Cerebellar nuclear complex (tissue), 1 donor: ENCODE data around the gene FPR3.
"Not testable (repeated sequence)": the region's sequence is repeated elsewhere in the genome, so short reads cannot be mapped to it uniquely, and the experiment has no call there.

Source experiments
- DNase-seq, 2 experiments: peaks; one replicate each; lab custom pipeline; 2025; lab: John Stamatoyannopoulos, UW

The FPR3 gene, protein sequence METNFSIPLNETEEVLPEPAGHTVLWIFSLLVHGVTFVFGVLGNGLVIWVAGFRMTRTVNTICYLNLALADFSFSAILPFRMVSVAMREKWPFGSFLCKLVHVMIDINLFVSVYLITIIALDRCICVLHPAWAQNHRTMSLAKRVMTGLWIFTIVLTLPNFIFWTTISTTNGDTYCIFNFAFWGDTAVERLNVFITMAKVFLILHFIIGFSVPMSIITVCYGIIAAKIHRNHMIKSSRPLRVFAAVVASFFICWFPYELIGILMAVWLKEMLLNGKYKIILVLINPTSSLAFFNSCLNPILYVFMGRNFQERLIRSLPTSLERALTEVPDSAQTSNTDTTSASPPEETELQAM

GRCh38 chr19:51794885-51795490 lies at the start of gene FPR3:
FPR3 (plus strand) TSS chr19:51795157; CDS start chr19:51823749, 28,592 bp downstream.
- no peak for DNase-seq

DNA sequence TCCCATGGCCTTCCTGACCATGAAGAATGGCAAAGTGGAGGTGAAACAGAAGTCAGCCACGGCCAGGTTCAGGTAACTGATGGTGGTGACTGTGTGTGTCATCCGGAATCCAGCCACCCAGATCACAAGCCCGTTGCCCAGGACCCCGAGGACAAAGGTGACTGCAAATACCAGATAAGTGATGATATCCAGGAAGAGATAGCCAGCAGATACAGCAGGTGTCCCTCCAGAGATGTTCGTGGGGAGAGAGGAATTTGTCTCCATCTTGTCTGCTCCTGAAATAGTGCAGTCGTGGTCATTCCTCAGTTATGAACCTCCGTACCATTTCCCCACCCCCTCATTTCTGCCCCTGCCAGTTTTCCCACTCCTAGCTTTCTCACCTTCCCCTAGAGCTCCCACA lies 48.2 kb upstream of the FPR3 start:
- DNase-seq: no peak

DNA sequence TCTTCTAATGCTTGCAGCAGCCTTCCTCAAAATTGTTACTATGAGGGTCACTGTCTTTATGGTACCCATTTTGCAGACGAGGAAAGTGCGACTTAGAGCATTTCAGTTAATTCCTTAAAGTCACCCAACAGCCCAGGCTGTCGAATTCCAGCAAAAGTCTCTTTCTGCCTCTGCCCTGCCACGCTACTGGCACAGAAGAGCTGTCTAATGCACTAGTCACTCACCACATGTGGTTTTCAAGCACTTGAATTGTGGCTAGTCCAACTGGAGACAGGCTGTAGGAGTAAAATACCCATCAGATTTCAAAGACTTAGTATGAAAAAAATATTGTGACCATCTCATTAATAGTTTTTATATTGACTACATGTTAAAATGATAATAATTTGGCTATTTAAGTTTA lies 45.0 kb upstream of the FPR3 start:
- DNase-seq: no peak

- no peak for DNase-seq
Observed at GRCh38 chr19:51750400-51751094, 44.4 kb upstream of the FPR3 start.

DNA sequence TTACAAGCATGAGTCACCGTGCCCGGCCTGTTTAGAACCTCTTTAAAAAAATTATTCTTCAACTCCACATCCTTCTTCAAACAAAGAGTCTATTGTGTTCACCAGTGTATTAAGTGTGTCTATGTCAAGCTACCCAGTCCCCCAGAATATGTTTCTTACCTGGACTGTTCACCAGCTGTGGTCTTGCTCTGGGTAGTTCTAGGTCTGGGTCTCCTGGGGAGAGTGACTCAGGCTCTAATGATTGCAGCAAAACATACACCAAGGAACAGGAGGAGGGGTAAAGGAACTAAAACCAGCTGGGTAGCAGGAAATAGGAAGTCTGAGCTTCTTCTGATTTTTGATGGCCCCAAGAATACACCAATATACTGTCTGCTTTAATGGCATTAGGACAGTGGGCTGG lies 43.3 kb upstream of the FPR3 start, which contains the start of gene FPR1:
Gene FPR1 (minus strand): TSS at position 224 of the 400 bp plus-strand sequence. CDS start 4,884 bp downstream, outside the sequence.
- DNase-seq: no peak

DNA sequence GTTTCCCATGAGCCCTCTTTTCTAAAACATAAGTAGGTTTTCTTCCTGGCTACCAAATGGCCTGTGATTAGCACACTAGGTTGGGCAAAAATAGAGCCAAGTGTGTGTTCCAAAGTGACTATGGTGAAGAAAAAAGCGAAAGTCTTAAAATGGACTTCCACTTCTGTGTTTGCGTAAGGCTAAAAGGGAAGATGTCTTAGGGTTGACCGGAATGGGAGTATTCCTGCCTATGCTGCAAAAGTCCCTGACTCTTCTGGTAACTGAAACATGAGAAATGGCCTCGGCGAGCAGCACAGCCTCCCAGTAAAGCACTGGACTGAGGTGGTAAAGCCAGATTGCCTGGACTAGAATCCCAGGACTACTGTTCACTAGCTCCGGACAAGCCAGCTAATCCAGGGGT lies 40.8 kb upstream of the FPR3 start:
- DNase-seq: no peak

- DNase-seq: no peak
Observed at GRCh38 chr19:51754770-51755169, 40.2 kb upstream of the FPR3 start.

DNA sequence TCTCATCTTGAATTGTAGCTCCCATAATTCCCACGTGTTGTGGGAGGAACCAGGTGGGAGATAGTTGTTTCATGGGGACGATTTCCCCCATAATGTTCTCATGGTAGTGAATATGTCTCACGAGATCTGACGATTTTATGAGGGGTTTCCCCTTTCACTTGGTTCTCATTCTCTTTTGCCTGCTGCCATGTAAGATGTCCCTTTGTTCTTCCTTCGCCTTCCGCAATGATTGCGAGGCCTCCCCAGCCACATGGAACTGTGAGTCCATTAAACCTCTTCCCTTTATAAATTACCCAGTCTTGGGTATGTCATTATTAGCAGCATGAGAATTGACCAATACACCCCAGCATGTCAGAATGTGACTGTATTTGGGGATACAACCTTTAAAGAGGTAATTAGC lies 39.4 kb upstream of the FPR3 start:
- DNase-seq: no peak

- no peak for DNase-seq
Observed at GRCh38 chr19:51760697-51761356, 34.1 kb upstream of the FPR3 start, which contains the start of gene FPR2. FPR2 (plus strand) TSS chr19:51761180; CDS start chr19:51768659, 7,479 bp downstream.

DNA sequence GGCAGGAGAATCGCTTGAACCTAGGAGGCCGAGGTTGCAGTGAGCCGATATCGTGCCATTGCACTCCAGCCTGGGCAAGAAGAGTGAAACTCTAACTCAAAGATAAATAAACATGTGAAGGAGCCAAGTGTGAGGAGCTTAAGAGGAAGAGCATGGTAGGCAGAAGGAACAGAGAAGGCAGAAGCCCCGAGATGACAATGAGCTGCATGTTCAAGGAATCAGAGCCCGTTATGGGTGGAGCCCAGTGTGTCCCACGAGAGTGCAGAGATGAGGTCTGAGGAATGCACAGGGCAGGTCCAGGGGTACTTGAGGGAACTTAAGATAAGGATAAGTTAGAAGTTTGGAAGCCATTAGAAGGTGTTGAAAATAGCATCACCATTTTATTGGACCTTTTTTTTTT lies 33.3 kb upstream of the FPR3 start:
- DNase-seq: no peak

GRCh38 chr19:51765086-51765485 lies 29.9 kb upstream of the FPR3 start:
- DNase-seq: no peak

GRCh38 chr19:51766461-51766860 lies 28.5 kb upstream of the FPR3 start:
- DNase-seq: no peak

DNA sequence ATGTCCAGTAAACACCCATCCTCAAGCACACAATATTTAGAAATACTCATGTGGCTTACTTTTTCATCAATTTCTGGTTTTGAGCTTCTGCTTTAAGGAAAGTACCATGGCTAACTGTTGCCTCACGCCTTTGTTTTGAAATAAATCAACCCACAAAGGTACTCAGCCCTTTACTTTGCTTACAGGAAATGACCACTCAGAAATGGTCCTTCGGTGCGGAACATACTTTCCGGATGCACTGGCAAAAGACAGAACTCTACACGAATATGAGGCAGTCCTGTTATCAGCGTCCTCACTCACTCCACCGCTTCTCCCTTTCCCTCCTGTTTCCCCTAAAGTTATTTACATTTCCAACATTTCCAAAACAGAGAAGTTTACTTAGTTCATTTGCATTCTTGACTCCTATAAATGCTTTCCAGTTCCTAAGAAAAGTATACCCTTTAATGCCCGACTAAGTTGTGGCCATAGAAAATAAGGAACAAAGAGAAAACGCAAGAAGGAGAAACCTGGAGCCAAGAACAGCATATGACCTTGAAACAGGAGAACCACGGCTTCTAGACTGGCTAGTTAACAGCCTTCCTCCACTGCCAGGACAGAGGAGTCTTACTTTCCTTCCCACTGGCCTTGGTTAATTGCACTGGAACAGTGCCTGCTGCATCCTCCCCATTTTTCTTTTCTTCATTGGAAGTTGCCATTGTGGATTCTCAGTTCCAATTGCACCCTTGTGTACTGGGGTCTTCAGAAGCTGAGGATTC lies 23.4 kb upstream of the FPR3 start:
- no peak for DNase-seq

- no peak for DNase-seq
Observed at GRCh38 chr19:51772977-51773376, 22.0 kb upstream of the FPR3 start.

DNA sequence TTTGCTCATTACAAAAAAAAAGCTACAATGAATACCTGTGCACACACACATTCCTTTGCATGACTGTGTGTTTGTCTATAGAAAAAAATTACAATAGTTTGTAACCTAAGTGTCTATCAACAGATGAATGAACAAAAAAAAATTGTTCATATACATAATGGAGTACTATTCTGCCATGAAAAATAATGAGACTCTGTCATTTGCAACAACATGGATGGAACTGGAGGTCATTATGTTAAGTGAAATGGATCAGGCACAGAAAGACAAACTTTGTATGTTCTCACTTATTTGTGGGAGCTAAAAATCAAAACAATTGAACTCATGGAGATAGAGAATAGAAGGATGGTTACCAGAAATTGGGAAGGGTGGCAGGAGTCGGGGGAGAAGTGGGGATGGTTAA lies 18.4 kb upstream of the FPR3 start:
- not testable (repeated sequence) for DNase-seq

DNA sequence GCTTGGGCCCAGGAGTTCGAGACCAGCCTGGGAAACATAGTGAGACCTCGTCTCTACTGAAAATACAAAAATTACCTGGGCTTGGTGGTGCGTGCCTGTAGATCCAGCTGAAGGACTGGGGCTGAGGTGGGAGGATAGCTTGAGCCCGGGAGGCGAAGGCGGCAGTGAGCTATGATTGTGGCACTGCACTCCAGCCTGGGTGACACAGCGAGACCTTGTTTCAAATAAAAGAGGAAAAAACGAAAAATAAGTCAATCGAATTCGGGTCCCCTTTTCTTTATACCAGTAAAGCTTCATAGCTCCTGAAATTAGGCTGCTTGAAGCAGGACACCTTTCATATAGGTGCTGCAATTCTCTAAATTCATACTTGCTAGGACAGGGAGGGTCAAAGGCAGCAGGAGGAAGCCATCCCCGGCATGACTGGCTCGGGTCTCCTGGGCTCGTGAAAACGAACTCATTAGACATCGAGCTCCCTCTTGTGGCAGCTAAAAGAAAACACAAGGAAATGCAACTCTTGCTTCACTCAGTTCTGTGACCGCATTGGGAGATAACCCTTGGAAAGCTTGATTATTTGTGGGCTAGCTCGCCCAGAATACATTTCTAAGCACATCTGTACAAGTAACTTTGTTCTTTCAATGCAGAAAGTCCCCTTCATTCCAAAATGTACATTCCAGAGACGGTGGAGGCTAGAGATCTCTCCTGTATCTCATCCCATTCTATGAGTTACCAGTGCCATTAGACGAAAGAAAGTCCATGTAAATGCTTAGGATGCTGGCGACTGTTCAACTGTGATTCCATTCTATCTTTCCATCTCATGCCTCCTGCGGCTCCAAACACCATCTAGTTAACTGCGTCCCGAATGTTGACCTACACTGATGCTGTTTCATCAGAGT lies 17.1 kb upstream of the FPR3 start:
- peak in 1 of 2 experiments; percentile 13 for DNase-seq

DNA sequence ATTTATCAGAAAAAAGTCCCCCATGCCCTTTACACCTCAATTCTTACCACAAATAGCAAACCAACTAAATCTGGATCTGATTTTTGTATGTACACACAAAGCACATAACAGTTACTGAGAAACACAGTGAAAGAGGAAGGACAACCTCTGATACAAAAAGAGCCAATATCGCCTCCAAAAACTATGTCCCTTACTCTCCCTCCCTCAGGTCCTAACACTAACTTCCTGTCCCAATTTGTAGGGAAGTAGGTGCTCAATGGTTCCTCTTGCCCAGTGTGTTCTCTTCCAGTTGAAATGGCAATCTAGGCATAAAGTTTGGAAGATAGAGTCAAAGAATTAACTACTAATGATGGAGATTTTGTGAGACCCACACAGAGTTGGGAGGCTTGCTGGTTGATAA lies 15.8 kb upstream of the FPR3 start:
- no peak for DNase-seq

DNA sequence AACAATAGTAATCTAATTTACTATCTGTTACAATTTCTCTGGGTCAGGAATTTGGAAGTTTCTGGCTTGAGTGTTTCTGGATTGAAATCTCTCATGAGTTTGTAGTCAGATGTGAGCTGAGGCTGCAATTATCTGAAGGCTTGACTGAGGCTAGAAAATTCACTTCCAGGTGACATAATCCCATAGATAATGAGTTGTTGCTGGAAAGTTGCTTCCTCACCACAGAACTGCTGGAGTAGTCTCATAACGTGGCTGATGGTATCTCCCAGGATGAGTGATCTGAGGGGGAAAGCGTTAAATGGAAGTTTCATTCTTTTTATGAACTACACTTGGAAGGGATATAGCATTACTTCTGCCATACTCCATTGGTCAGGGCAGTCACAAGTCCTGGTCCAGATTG lies 15.3 kb upstream of the FPR3 start:
- DNase-seq: no peak

- DNase-seq: no peak
Observed at GRCh38 chr19:51780270-51780669, 14.7 kb upstream of the FPR3 start.

- DNase-seq: no peak
Observed at GRCh38 chr19:51781999-51782398, 13.0 kb upstream of the FPR3 start.

DNA sequence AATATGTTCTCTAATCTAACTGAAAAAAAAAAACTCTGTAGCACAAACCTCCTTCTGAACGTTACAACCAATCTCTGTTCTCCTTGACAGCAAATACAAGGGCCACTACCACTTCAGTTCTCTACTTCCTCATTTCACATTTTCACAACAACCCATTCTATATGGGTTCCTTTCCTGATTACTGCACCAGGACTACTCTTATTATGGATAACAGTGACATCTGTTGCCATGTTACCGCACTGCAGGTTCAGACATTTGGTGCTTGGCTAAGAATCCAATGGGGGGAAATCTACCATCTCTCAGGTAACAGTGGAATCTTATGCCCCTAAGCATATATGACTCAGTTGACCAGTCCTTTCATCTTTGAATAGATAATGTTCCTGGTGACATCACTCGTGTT lies 11.6 kb upstream of the FPR3 start:
- no peak for DNase-seq
